HG02970 (cell line): ENCODE measurements around the gene TRAK1.

Experiments used
- ATAC-seq: cut with Tn5 transposase; IDR thresholded peaks from one replicate; pipeline ENCODE4 v1.9.1; 2021; ENCODE audit warnings: mild to moderate bottlenecking, moderate library complexity, moderate number of reproducible peaks; ENCODE audit not compliant: unreplicated experiment, low FRiP score

Gene TRAK1

DNA sequence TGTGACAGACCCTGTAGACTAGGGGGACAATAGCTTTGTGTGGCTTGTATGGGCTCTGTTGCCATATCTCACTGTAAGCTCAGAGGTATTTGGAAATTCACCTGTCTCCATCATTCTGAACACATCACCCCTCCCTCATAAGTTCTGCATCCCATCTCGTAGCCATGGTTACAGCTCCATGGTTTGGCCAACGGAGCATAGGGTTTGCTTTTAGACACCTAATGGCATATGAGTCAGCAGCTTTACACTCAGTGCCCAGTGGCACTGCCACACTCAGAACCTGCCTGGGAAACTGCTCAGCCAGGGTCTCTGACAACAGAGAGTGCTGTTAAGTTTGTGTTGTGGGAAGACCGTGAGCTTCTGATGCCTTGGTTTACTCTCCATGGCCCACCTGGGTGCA, 107.6 kb downstream of the TRAK1 start:
- no peak for ATAC-seq

DNA sequence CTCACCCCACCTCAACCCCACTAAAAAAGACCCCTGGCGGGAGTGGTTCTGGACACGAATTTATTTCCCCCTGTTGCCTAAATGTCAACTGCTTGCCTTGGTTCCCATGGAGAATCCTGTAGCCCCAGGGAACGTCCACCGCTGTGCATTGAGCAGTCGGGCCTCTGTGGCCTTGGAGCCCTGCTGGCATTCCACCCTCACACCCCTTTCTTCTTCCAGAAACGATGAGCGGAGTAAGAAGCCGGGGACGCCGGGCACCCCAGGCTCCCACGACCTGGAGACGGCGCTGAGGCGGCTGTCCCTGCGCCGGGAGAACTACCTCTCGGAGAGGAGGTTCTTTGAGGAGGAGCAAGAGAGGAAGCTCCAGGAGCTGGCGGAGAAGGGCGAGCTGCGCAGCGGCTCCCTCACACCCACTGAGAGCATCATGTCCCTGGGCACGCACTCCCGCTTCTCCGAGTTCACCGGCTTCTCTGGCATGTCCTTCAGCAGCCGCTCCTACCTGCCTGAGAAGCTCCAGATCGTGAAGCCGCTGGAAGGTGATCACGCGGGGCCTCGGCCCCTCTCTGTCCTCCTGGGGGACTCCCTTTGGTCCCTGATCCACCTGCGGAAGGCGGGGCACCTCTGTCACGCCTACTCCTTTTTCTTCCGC, 111.2 kb downstream of the TRAK1 start:
- no peak for ATAC-seq

DNA sequence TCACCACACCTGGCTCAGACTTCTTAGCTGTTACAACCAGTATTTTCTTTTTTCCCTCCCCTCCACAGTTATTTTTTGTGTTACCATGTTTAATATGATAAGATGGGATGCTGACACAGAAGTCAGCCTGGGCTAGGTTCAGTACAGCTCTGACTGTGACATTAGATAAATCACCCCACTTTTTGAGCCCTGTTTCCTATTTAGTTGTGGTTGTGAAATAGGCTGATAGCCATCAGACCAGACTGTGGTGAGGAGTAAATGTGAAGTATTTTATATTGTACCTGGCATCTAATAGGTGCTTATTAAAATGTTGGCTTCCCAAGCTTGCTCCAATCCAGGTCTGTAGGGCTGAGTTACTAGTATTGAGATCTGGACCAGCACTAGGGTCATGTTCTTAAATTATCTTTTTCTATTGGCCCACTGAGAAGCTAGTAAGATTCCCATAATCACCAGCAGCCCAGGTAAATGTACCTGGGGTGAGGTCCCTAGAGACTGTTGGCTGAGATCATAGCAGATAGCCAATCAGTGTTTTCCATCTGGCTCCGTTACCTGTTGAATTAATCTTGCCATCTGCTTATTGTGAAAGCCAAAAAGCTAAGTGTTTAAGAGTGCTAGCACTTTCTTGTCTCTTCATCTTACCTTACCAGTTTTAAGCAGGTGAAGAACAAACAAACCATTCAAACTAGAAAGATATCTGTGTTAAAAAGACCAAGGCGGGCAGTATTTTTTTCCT, 113.9 kb downstream of the TRAK1 start:
- no peak for ATAC-seq

DNA sequence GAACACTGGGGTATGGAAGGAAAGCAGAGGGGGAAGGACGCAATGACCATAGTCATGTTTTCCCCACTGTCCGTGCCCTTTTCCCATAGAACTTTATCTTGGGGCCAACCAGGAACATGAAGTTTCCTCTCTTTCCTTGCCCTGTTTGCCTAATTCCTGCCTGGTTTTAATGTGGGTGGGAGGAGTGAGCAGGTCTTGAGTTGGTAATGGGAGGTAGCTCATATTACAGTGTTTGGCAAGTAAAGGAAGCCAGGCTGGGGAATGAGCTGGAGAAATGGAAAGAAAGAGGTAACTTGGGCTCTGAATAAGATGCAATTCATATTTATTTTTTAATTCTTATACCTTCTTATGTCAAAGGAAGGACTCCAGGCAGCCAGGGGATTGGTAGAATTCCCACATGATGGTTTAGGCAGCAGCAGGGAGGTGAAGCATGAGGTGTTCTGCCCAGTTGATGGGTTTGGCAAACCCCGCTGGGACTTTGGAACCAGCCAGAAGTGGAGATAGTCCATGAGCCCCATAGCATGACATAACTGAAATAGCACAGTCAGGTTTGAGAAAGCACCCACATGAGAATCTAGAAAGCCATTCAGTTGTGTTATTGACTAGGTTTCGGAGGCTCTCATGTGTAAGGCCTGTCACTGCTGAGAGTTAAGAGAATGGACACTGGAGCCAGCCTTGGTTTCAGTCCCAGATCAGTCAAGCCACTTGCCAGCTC, 114.8 kb downstream of the TRAK1 start:
- ATAC-seq = no peak

DNA sequence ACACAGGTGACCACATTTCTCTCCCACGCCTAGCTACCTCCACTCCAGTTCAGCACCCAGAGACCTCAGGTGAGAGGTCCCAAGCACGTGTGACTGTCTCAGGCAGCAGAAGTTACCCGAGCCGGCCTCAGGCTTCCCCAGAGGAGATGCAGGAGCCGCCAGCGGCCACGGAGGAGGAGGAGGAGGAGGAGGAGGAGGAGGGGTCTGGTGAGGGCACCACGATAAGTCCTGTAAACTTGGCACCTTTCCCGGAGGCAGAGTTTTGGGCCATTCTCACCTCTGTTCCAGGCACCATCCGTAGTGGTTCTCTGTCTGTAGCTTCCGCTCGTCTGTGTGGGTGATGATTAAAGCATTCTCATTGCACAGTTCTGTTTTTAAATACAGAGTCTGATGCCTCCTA, 118.8 kb downstream of the TRAK1 start:
- no peak for ATAC-seq

DNA sequence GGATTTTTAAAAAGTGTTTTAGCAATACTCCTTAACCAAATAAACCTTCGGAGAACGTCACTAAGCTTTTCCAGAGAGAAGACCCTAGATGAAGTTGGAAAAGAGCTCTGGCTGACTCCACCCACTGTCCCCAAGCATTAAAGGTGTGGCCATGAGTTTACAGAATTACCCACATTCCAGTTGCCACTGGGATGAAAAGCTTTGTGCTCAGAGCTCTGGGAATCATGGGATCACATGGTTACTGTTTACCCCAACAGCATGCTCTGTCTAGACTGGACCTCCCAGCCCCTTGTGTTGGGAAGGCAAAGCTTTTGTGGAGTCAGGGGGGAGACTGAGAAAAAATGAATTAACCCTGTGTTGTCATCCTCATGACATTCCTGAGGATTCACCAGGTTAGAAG, 119.6 kb downstream of the TRAK1 start:
- ATAC-seq = no peak

DNA sequence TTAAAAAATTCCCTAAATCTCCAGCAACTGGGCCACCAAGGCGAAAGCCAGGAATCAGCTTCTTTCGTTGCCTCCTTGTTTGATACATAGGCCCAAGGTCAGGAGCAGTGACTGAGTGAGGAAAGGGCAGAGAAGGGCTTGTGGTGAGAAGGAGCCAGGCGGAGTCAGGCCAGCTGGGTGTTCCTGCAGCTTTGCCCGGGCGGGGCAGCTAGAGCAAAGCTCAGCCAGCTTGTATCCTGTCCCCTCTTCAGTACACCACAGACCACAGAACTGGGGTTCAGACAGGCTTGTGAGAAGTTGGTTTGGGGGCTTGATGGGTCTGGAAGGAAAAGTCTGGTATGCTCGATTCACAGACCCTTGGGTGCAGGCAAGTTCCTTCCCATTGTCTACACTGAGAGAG, 122.3 kb downstream of the TRAK1 start:
- ATAC-seq = no peak

DNA sequence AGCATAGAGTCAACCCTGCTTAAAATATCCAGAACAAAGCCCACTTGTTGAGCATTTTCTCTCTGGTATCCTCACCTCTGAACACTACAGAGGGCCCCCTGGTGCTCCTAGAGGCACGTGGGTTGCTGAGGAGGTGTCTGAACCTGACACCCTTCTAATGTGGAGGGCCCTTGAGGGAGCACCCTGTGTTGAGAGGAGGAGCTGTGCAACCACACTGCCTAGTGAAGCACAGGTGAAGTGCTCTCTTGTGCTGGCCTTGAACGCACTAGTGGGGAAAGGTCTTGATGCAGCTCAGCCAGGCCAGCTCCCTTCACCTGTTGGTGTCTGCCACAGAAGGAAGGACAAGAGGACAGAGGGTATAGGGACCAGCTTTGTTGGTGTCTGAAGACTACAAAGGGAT, 122.9 kb downstream of the TRAK1 start:
- ATAC-seq = no peak

DNA sequence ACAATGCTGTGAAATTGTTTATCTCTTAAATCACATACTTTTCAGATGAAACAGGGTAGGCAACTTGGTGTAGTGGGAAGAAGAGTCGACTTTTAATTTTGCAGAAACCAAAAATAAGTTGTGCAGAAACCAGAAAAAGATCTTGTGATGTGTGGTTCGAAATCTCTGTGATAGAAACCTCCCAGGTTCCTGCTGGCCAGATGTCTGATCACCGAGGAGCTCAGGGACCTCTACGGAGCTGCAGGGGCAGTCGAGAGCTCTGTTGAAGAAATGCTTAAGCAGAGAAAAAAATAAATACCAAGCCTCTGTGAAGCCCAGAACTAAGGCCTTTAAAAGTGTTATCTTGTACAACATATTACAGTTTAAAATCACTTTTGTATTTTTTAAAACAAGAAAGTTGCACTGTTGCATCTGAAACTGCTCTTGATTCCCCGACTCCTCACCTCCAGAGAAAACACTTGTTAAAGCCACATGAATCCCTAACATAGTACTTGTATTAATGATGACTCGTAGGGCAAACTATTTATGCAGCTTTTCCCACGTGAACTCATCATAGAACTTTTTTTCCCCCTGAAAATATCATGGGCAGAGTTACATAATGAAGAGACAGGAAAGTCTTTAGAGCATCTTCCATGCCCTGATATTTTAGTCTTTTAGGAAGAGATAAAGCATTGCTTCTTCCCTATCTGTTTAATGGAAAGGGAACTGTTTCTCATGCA, 123.6 kb downstream of the TRAK1 start:
- no peak for ATAC-seq

DNA sequence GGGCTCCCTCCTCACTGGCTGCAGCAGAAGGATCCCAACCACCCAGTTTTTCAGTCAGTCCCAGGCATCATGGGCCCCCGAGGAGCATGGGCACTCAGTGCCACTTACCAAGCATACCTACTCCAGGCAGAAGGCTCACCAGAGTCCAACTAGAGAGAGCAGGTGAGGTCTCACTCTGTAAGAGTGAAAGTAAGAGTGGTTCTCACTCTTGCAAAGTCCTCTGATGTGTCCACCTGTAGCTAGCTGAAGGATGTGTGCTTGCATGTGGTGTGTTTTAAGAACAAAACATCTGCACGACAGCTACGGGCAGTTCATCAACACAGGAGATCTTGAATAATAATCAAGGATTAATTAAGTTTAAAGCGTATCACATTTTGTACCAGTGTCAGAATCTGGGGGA, 125.1 kb downstream of the TRAK1 start:
- no peak for ATAC-seq

DNA sequence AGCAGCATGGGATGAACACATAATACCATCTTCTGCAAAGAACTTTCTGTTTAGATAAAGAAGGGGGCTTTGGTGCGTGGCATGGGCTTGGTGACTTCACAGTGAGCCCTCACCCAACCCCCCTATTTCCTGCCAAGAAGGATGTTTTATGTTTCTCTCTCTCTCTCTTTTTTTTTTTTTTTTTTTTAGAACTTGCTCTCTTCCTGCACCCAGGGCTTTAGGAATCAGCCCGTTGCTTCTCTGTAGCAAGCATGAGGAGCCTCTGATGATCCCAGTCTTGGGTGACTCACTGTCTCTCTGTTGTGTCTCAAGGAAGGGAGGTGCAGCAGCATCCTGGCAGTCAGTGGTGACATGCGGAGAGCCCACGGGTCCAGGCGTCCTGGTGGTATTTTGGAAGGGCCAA, 125.8 kb downstream of the TRAK1 start:
- no peak for ATAC-seq

DNA sequence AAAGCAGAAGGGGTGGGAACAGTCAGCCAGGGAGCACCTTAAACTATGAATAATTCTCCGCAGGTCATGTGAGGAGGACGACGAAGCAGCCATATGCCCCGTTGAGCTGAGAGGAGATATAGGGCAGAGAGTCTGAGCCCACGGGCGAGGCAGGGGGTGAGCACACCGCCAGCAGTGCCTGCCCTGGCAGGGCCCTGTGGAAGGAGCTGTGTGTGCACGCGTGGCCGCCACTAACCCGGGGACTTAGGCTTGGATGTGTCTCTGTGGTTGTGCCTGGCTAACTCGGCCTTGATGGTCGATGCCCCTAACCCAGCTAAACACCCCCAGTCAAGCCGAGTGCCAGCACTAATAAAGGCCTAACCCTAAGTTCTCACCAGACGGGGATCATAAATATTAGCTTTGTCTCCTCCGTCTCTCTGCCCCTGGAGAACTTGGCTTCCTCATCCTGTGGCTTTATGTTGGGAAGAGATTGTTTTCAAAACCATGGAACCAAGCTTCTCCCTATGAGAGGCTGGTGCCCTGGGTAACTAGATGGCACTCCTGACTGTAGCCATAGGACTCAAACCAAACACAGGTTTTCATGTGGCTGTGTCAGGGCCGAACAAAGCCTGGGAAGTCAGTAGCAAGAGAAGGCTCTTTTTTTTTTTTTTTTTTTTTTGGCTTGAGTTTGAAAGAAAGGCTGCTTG, 129.4 kb downstream of the TRAK1 start:
- no peak for ATAC-seq

DNA sequence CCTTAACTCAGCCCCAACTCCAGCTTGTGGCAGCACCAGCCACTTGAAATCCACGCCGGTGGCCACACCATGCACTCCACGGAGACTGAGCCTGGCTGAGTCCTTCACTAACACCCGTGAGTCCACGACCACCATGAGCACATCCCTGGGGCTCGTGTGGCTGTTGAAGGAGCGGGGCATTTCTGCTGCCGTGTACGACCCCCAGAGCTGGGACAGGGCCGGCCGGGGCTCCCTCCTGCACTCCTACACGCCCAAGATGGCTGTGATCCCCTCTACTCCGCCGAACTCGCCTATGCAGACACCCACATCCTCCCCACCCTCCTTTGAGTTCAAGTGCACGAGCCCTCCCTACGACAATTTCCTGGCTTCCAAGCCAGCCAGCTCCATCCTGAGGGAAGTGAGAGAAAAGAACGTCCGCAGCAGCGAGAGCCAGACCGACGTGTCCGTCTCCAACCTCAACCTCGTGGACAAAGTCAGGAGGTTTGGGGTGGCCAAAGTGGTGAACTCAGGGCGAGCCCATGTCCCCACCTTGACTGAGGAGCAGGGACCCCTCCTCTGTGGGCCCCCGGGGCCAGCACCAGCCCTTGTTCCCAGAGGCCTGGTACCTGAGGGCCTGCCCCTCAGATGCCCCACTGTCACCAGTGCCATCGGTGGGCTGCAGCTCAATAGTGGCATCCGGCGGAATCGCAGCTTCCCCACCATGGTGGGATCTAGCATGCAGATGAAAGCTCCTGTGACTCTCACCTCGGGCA, 132.0 kb downstream of the TRAK1 start:
- ATAC-seq = no peak

DNA sequence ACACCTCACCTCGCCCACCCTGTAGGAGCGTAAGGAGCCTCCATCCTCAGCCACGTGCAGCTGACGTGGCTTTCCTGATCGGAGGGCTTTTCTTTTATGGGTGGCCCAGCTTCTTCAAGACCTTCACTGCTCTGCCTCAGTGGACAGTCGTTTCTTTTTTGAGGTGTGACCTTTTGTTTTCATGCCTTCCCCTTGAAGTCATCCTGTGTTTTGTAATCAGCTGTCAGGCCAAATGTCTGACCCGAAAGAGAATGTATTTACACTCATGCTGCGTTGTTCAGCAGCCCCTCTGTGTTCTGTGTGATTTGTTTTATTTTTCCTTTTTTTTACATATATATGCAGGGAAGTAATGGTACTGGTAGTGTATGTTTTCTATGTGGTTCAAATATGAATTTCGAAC, 133.0 kb downstream of the TRAK1 start:
- no peak for ATAC-seq

DNA sequence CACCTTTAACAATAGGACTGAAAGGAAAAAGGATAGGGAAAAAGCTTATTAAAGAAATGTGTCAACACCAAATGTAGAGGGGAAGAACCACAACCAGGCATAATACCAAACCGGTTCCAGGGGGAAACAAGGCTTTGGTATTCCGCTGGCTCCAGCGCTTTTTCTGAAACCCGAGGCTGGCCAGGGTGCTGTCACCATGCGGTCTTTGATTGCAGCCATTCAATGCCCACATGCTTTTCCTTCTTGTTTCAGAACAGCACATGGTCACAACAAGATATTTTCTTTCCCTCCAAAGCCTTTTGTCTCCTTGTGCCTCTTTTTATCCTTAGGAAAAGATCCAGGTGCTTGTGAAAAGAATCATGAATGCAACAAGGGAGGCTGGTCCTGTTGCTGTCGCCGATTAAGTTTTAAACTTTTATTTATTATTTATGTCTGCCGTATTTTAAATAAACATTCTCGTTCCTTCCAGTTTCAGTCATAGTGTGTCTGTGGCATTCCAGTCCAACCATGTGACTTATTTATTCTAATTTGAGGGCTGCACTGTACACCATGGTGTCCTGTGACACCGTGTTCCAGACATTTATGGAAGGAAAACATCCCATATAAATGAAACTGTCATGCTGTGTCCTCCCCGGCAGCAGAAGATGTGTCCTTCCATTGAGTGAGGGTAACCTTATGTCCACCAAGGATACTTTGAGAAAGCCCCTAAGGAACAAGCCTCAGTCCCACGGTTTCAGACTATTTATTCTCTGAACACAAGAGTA, 133.7 kb downstream of the TRAK1 start:
- ATAC-seq = no peak

DNA sequence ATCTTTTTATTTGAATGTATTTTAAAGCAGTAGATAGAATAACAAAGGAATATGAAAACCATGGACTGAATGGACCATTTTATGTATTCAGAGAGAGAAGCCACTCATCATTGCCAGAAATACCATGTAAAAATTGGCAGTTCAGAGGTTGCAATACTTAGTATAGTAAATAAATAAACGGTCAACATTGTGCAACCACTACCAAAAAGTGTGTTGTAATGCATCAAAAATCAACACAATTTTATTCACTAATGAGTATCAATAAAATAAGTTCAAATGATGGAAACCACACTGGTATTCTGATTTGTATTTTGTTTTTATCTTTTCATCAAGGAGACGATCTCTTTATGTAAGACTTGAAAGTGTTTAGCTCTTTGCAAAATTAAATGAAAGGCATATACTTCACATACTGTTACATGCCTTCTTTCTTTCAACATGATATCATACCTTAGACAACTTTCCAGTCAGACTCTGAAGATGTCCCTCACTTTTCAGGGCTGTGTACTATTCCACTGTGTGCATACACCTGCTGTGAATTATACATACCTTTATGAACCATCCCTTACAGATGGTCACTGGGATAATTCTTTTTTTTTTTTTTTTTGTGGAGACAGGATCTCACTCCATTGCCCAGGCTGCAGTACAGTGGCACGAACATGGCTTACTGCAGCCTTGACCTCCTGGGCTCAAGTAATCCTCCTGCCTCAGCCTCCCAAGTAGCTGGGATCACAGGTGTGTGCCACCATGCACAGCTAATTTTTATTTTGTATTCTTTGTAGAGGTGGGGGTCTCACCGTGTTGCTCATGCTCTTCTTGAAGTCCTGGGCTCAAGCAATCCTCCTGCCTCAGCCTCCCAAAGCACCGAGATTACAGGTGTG, 134.6 kb downstream of the TRAK1 start:
- no peak for ATAC-seq

DNA sequence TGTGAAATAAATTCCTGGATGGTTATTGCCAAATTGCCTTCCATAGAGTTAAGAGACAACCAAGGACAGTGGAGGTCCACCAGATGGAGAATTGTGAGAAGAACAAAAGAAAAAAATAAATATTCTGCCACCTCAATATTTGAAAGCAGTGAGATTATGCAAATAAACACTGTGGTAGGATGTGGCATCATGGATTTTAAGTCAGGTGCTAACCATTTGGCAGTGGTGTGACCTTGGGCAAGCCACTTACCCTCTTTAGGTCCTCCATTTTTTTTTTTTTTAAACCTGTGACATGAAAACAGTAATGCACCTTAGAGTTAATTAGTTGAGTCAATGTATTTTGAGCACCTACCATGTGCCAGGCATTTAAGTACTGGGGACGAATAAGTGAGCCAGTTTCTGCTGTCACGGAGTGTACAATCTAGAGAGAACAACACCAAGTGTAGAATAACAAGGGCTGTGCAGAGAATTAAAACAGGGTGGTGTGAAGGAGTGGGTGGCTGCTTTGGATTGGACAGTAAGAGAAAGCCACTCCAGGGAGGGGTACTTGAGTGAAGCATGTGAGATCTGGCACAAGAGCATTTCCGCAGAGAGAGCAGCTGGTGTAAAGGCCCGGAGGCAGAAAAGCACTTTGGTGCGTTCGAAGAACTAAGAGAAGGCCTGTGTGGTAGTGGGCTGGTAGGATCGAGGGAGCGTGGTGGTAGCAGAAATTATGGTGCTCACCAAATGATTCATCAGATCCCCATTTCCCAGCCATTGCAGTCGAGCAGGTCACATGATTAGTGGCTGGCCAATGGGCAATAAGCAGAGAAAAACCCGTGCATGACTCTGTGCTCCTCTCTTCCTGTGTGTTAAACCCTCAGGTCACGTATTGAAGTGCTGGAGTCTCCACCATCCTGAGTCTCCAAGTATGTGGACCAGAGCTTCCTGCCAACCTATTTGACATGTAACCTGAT, 135.6 kb downstream of the TRAK1 start:
- no peak for ATAC-seq
